ENCODE results near the gene KIAA1217. TPM values are rescaled to one million over a fixed set of nuclear protein-coding genes. Genes with fewer than 3 reads are reported as not detected.

The KIAA1217 gene
- total RNA-seq, 1 experiment from 2014 or later, result 171 TPM

GRCh38 chr10:24251547-24251946 is 42.6 kb downstream of the KIAA1217 start:
- H3K27me3 Mint-ChIP-seq (ENCODE audit: insufficient read depth, unreplicated experiment), result no peaks in the 10 kb centered on the region
- H3K36me3 ChIP-seq (ENCODE audit: control insufficient read depth, insufficient read depth, low read length), result 0 out of 2 replicates have a peak, but pooled peaks cover 4% of the 10 kb centered on the region
- peak overlapping the region; percentile 93 for H3K27ac Mint-ChIP-seq (ENCODE audit: unreplicated experiment)
- H3K4me1 Mint-ChIP-seq (ENCODE audit: low read depth, unreplicated experiment), result peaks cover 45% of the 10 kb centered on the region
- no peaks in the 10 kb centered on the region for H3K9me3 Mint-ChIP-seq (ENCODE audit: unreplicated experiment)
- no peaks in the 10 kb centered on the region for H3K27me3 ChIP-seq (replicated peaks; ENCODE audit: control insufficient read depth, insufficient read depth, low read length)
- BruUV-seq (replicated peaks), result no TSS peak
- no peak overlapping the region for H3K4me3 ChIP-seq (ENCODE audit: low read depth, low read length)
- DNase-seq, result peak; percentile 81 to 82
- intact Hi-C loops (cut with micrococcal nuclease; ENCODE audit: unreplicated experiment), result loop anchor here (1.0 to 5.0 kb wide), 8 partner anchors 12 to 252 kb away; partner anchors contain the start of gene KIAA1217
- TF ChIP-seq CTCF (IDR thresholded peaks at IDR 0.05; ENCODE audit: insufficient read depth in 1 of 2, low read depth in 1 of 2, low read length in 1 of 2, severe bottlenecking in 1 of 2, unreplicated experiment in 1 of 2), result no peak
- ChIA-PET POLR2A (interaction anchor here (0.6 to 1.1 kb wide), 5 partner anchors 8 to 115 kb away, joined by 3 to 8 read pairs (median 5); partner anchors contain the start of gene KIAA1217), CTCF (interaction anchor here (0.6 to 1.0 kb wide), 9 partner anchors 12 to 251 kb away, joined by 3 to 5 read pairs (median 4); no protein-coding TSS in a partner anchor)
- H3K36me3 Mint-ChIP-seq (ENCODE audit: insufficient read depth, unreplicated experiment), result peaks cover 50% of the 10 kb centered on the region
- H3K4me3 Mint-ChIP-seq (ENCODE audit: unreplicated experiment), result peak overlapping the region; percentile 42
- H3K9me3 ChIP-seq, result no peaks in the 10 kb centered on the region
- H3K4me1 ChIP-seq, result peaks cover 67% of the 10 kb centered on the region

DNA sequence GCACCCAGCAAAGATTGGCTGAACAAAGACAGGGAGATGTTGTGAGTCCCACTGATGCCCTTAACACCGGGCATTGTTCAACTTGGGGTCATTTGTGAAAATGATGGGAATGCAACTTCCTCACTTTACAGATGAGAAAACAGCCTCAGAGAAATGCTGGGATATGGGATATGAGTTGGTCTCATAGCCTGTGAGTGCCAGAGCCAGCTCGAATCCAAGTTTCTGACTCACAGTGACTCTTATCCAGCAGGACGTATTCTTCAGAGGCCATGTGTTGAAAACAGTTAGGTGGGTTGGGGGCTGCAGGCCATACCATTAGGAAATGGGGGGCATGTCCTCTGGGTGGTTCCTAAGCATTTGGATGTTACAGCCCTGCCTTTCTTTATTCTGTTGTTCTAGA is 45.2 kb downstream of the KIAA1217 start:
- Mint-ChIP-seq H3K36me3 (ENCODE audit: insufficient read depth, unreplicated experiment) (peaks cover 60% of the 10 kb centered on the region), H3K4me1 (ENCODE audit: low read depth, unreplicated experiment) (peaks cover 46% of the 10 kb centered on the region), H3K4me3 (ENCODE audit: unreplicated experiment) (no peak overlapping the region), H3K27ac (ENCODE audit: unreplicated experiment) (peak overlapping the region; percentile 75), H3K27me3 (ENCODE audit: insufficient read depth, unreplicated experiment) (no peaks in the 10 kb centered on the region), H3K9me3 (ENCODE audit: unreplicated experiment) (no peaks in the 10 kb centered on the region)
- no peak for TF ChIP-seq CTCF (IDR thresholded peaks at IDR 0.05; ENCODE audit: insufficient read depth in 1 of 2, low read depth in 1 of 2, low read length in 1 of 2, severe bottlenecking in 1 of 2, unreplicated experiment in 1 of 2)
- intact Hi-C loops (cut with micrococcal nuclease; ENCODE audit: unreplicated experiment), result loop anchor here (5.0 kb wide), 1 partner anchor 47 kb away; the partner anchor contains the start of gene KIAA1217
- no TSS peak for BruUV-seq (replicated peaks)
- peaks cover 57% of the 10 kb centered on the region for H3K4me1 ChIP-seq
- ChIA-PET CTCF (no interaction called here), POLR2A (no interaction called here)
- 0 out of 2 replicates have a peak, but pooled peaks cover 4% of the 10 kb centered on the region for H3K36me3 ChIP-seq (ENCODE audit: control insufficient read depth, insufficient read depth, low read length)
- no peaks in the 10 kb centered on the region for H3K9me3 ChIP-seq
- no peaks in the 10 kb centered on the region for H3K27me3 ChIP-seq (replicated peaks; ENCODE audit: control insufficient read depth, insufficient read depth, low read length)
- no peak for DNase-seq
- H3K4me3 ChIP-seq (ENCODE audit: low read depth, low read length), result no peak overlapping the region

DNA sequence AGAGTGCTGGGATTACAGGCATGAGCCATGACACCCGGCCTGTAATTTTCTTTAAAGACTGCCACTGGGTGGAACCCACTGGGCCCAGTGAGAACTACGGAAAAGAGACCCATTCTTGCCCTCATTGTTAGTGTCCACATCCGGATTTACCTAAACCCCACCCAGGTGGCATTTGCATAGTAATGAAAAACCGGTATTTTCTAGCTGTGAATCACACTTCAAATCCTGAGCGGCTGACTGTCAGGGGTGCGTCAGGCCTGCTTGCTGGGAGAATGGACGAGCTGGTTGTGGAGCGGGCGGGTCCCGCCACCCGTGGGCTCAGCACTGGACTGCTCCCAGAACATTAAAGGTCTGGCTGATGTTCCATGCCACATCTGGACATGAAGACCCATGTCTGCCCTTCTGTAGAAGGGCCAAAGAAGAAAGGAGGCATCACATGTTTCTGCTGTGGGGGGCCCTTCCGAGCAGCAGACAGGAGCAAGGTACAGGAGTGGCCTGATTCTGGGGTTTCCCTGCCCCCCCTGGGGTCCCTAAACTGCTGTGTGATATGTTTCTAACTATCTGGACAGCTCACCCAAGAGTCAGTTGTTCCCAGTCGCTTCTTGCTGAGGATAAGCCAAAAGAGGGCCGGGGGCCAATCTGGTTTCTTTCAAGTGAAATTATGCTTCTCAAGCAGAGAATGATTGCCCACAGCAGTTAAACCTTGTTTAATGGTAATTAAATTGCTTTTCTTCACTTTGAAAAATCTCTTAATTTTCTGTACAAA is 46.4 kb downstream of the KIAA1217 start:
- H3K27ac Mint-ChIP-seq (ENCODE audit: unreplicated experiment), result peak overlapping the region; percentile 75
- peaks cover 43% of the 10 kb centered on the region for H3K4me1 Mint-ChIP-seq (ENCODE audit: low read depth, unreplicated experiment)
- peaks cover 53% of the 10 kb centered on the region for H3K36me3 Mint-ChIP-seq (ENCODE audit: insufficient read depth, unreplicated experiment)
- ChIA-PET CTCF (no interaction called here), POLR2A (no interaction called here)
- BruUV-seq (replicated peaks), result no TSS peak
- Histone ChIP-seq H3K4me3 (ENCODE audit: low read depth, low read length) (no peak overlapping the region), H3K36me3 (ENCODE audit: control insufficient read depth, insufficient read depth, low read length) (0 out of 2 replicates have a peak, but pooled peaks cover 4% of the 10 kb centered on the region), H3K27me3 (replicated peaks; ENCODE audit: control insufficient read depth, insufficient read depth, low read length) (no peaks in the 10 kb centered on the region), H3K4me1 (peaks cover 53% of the 10 kb centered on the region), H3K9me3 (no peaks in the 10 kb centered on the region)
- no peak for DNase-seq
- H3K9me3 Mint-ChIP-seq (ENCODE audit: unreplicated experiment), result no peaks in the 10 kb centered on the region
- intact Hi-C loops (cut with micrococcal nuclease; ENCODE audit: unreplicated experiment), result no loop called here
- H3K27me3 Mint-ChIP-seq (ENCODE audit: insufficient read depth, unreplicated experiment), result no peaks in the 10 kb centered on the region
- TF ChIP-seq CTCF (IDR thresholded peaks at IDR 0.05; ENCODE audit: insufficient read depth in 1 of 2, low read depth in 1 of 2, low read length in 1 of 2, severe bottlenecking in 1 of 2, unreplicated experiment in 1 of 2), result no peak
- peak overlapping the region; percentile 43 for H3K4me3 Mint-ChIP-seq (ENCODE audit: unreplicated experiment)

All from Caco-2 (cell line).